H9 (cell line): ENCODE data around the gene PCDH9. TPM values are rescaled to one million over a fixed set of nuclear protein-coding genes. Genes with fewer than 3 reads are reported as not detected.

Source experiments
- DNase-seq: peaks from one replicate; pipeline ENCODE4 v3.0.0-alpha.2; 2017
- H2AFZ ChIP-seq: one replicate; pipeline ENCODE4 v1.6.1; 2013; ENCODE audit warnings: mild to moderate bottlenecking, low read length, control low read depth, moderate library complexity
- H2AK5ac ChIP-seq: 2 replicates; pipeline ENCODE4 v1.6.1; 2013; ENCODE audit warnings: low read length, control low read depth, mixed read lengths; ENCODE audit not compliant: insufficient read length
- H2BK120ac ChIP-seq: one replicate; pipeline ENCODE4 v1.6.1; 2013; ENCODE audit warnings: low read depth, mild to moderate bottlenecking, low read length, control low read depth, inconsistent platforms; ENCODE audit not compliant: poor library complexity, severe bottlenecking
- H2BK12ac ChIP-seq: 2 replicates; pipeline ENCODE4 v1.6.1; 2013; ENCODE audit warnings: low read length, control low read depth, mixed read lengths, low read depth; ENCODE audit not compliant: insufficient read length
- H2BK15ac ChIP-seq: 2 replicates; pipeline ENCODE4 v1.6.1; 2013; ENCODE audit warnings: low read depth, low read length, control low read depth
- H2BK20ac ChIP-seq: one replicate; pipeline ENCODE4 v1.6.1; 2013; ENCODE audit warnings: low read depth, mild to moderate bottlenecking, low read length, control low read depth, inconsistent platforms; ENCODE audit not compliant: poor library complexity, severe bottlenecking
- H2BK5ac ChIP-seq: 2 replicates; pipeline ENCODE4 v1.6.1; 2013; ENCODE audit warnings: low read length, control low read depth, mixed read lengths; ENCODE audit not compliant: insufficient read length
- H3K14ac ChIP-seq: 2 replicates; pipeline ENCODE4 v1.6.1; 2013; ENCODE audit warnings: low read length, control low read depth; ENCODE audit not compliant: insufficient read depth
- H3K18ac ChIP-seq: 2 replicates; pipeline ENCODE4 v1.6.1; 2013; ENCODE audit warnings: low read depth, mild to moderate bottlenecking, mixed read lengths, low read length, control low read depth; ENCODE audit not compliant: insufficient read length
- H3K23ac ChIP-seq: 2 replicates; pipeline ENCODE4 v1.6.1; 2013; ENCODE audit warnings: low read length, control low read depth, mixed read lengths, low read depth; ENCODE audit not compliant: insufficient read length
- H3K23me2 ChIP-seq: 2 replicates; pipeline ENCODE4 v1.6.1; 2013; ENCODE audit warnings: low read depth, mild to moderate bottlenecking, mixed read lengths, low read length, control low read depth; ENCODE audit not compliant: insufficient read length, poor library complexity, severe bottlenecking
- H3K27ac ChIP-seq: 2 replicates; pipeline ENCODE4 v1.5.1; 2013; ENCODE audit warnings: low read length, control low read depth, mixed read lengths, low read depth; ENCODE audit not compliant: insufficient read length
- H3K27me3 ChIP-seq: 2 replicates; pipeline ENCODE4 v1.6.1; 2013; ENCODE audit warnings: low read length, control low read depth, inconsistent platforms; ENCODE audit not compliant: insufficient read depth
- H3K4ac ChIP-seq: 2 replicates; pipeline ENCODE4 v1.6.1; 2013; ENCODE audit warnings: low read depth, mild to moderate bottlenecking, control low read depth, inconsistent platforms, low read length, moderate library complexity
- H3K4me1 ChIP-seq: 2 replicates; pipeline ENCODE4 v1.6.1; 2013; ENCODE audit warnings: low read length, control low read depth, inconsistent platforms; ENCODE audit not compliant: insufficient read depth
- H3K4me2 ChIP-seq: 2 replicates; pipeline ENCODE4 v1.6.1; 2013; ENCODE audit warnings: low read length, control low read depth, mixed read lengths; ENCODE audit not compliant: insufficient read length, insufficient read depth
- H3K56ac ChIP-seq: 2 replicates; pipeline ENCODE4 v1.6.1; 2013; ENCODE audit warnings: low read depth, mild to moderate bottlenecking, mixed read lengths, low read length, control low read depth; ENCODE audit not compliant: insufficient read length
- H3K79me1 ChIP-seq: 2 replicates; pipeline ENCODE4 v1.6.1; 2013; ENCODE audit warnings: low read depth, mild to moderate bottlenecking, moderate library complexity, low read length, control low read depth, inconsistent platforms; ENCODE audit not compliant: insufficient read depth, poor library complexity, severe bottlenecking
- H3K79me2 ChIP-seq: 2 replicates; pipeline ENCODE4 v1.6.1; 2013; ENCODE audit warnings: low read length, control low read depth, inconsistent platforms; ENCODE audit not compliant: insufficient read depth
- H3K9ac ChIP-seq: 2 replicates; pipeline ENCODE4 v1.6.1; 2013; ENCODE audit warnings: low read length, control low read depth, mixed read lengths; ENCODE audit not compliant: insufficient read length; ENCODE audit errors: extremely low read depth
- H3K9me3 ChIP-seq: one replicate; pipeline ENCODE4 v1.6.1; 2013; ENCODE audit warnings: low read depth, low read length, inconsistent platforms; ENCODE audit not compliant: control insufficient read depth
- H3T11ph ChIP-seq: one replicate; pipeline ENCODE4 v1.6.1; 2013; ENCODE audit warnings: mild to moderate bottlenecking, low read length, control low read depth, inconsistent platforms
- H4K20me1 ChIP-seq: one replicate; pipeline ENCODE4 v1.6.1; 2013; ENCODE audit not compliant: control insufficient read depth, insufficient read length, insufficient read depth
- H4K5ac ChIP-seq: 2 replicates; pipeline ENCODE4 v1.6.1; 2013; ENCODE audit warnings: low read depth, mild to moderate bottlenecking, mixed read lengths, low read length, control low read depth; ENCODE audit not compliant: insufficient read length
- H4K8ac ChIP-seq: replicated peaks from 2 replicates; pipeline ENCODE4 v1.6.1; 2013; ENCODE audit warnings: low read length, control low read depth, mixed read lengths, low read depth; ENCODE audit not compliant: insufficient read length
- H4K91ac ChIP-seq: 2 replicates; pipeline ENCODE4 v1.6.1; 2013; ENCODE audit warnings: low read depth, mild to moderate bottlenecking, moderate library complexity, mixed read lengths, low read length, control low read depth; ENCODE audit not compliant: insufficient read length
- H3K27ac Mint-ChIP-seq, 3 experiments: 2 replicates in 2 of 3; 3 replicates in 1 of 3; pipeline ENCODE4 v1.8.0; 2020 to 2021; ENCODE audit warnings: mixed read lengths in 3 of 3, mild to moderate bottlenecking in 1 of 3, moderate library complexity in 1 of 3
- H3K27me3 Mint-ChIP-seq: 2 replicates; pipeline ENCODE4 v1.8.0; 2021; ENCODE audit warnings: low read depth, mild to moderate bottlenecking, moderate library complexity, mixed read lengths
- H3K36me3 Mint-ChIP-seq, 3 experiments: 2 replicates in 2 of 3; 3 replicates in 1 of 3; pipeline ENCODE4 v1.8.0; 2020 to 2021; ENCODE audit warnings: low read depth in 3 of 3, mixed read lengths in 3 of 3; ENCODE audit not compliant: insufficient read depth in 1 of 3
- H3K4me1 Mint-ChIP-seq, 2 experiments: 2 replicates each; pipeline ENCODE4 v1.8.0; 2020; ENCODE audit warnings: mixed read lengths in 2 of 2
- H3K4me3 Mint-ChIP-seq, 2 experiments: 2 replicates in 1 of 2; 3 replicates in 1 of 2; pipeline ENCODE4 v1.8.0; 2020 to 2021; ENCODE audit warnings: mild to moderate bottlenecking in 2 of 2, mixed read lengths in 2 of 2, moderate library complexity in 1 of 2
- H3K9me3 Mint-ChIP-seq, 2 experiments: 2 replicates in 1 of 2; 3 replicates in 1 of 2; pipeline ENCODE4 v1.8.0; 2020; ENCODE audit warnings: mild to moderate bottlenecking in 2 of 2, mixed read lengths in 2 of 2, moderate library complexity in 1 of 2
- CTCF ChIP-seq: fragments of 200-600 bp; sonication (generic); conservative IDR thresholded peaks from 3 replicates; pipeline ENCODE4 v1.8.0; 2021; ENCODE audit warnings: antibody characterized with exemption, mild to moderate bottlenecking
- WGBS: extraction: QIAGEN DNeasy Blood & Tissue Kit; methylation state at CpG from one replicate; pipeline ENCODE4 v1.1.7; 2013; ENCODE audit warnings: missing lambda C conversion rate, low lambda C conversion rate, mixed read lengths; ENCODE audit not compliant: insufficient read length; ENCODE audit errors: extremely low coverage; 5-methylcytosine and 5-hydroxymethylcytosine counted together
- total RNA-seq: library from RNA; stranded (reverse); gene quantifications from 2 replicates; pipeline ENCODE4 v1.2.1, GENCODE V29; 2021

Gene PCDH9
- total RNA-seq, 1 experiment from 2014 or later, result 0.11 TPM

- H3K27ac Mint-ChIP-seq, result no peak overlapping the region
- no peak overlapping the region for H2BK5ac ChIP-seq
- no peak overlapping the region for H3K18ac ChIP-seq
- H3K23me2 ChIP-seq, result no peaks in the 10 kb centered on the region
- H3K9ac ChIP-seq, result no peak overlapping the region
- H4K20me1 ChIP-seq, result no peaks in the 10 kb centered on the region
- H3K4me2 ChIP-seq, result no peak overlapping the region
- H3K4me1 Mint-ChIP-seq, result no peaks in the 10 kb centered on the region
- H3K14ac ChIP-seq, result no peak overlapping the region; the same call in 1 of the 2 replicates
- no peaks in the 10 kb centered on the region for H3K79me2 ChIP-seq
- no peak overlapping the region for H2BK20ac ChIP-seq
- no peaks in the 10 kb centered on the region for H3K36me3 Mint-ChIP-seq
- H3K4me1 ChIP-seq, result no peaks in the 10 kb centered on the region
- no peak overlapping the region for H3K27ac ChIP-seq
- no peaks in the 10 kb centered on the region for H3K9me3 Mint-ChIP-seq
- no peak overlapping the region for H2BK15ac ChIP-seq
- no peaks in the 10 kb centered on the region for H3K9me3 ChIP-seq
- H3K4me3 Mint-ChIP-seq, result no peak overlapping the region
- no peak overlapping the region for H3T11ph ChIP-seq
- no peak overlapping the region for H2AFZ ChIP-seq
- no peak overlapping the region for H4K5ac ChIP-seq
- no peaks in the 10 kb centered on the region for H3K27me3 Mint-ChIP-seq
- no peak for DNase-seq
- no peak overlapping the region for H2BK120ac ChIP-seq
- no peak overlapping the region for H4K91ac ChIP-seq
- no CpG with 5 or more reads among the region's 10 CpGs for WGBS
- H2AK5ac ChIP-seq, result no peak overlapping the region
- H3K56ac ChIP-seq, result no peak overlapping the region
- no peak for TF ChIP-seq CTCF
- no peak overlapping the region for H3K23ac ChIP-seq
- no peak overlapping the region for H4K8ac ChIP-seq
- H3K4ac ChIP-seq, result no peak overlapping the region
- no peaks in the 10 kb centered on the region for H3K79me1 ChIP-seq
- no peaks in the 10 kb centered on the region for H3K27me3 ChIP-seq
- H2BK12ac ChIP-seq, result no peak overlapping the region
Observed at GRCh38 chr13:66845393-66845792, 384.7 kb downstream of the PCDH9 start.
